Measurements from ENCODE around the gene LRP1B.

The LRP1B gene

DNA sequence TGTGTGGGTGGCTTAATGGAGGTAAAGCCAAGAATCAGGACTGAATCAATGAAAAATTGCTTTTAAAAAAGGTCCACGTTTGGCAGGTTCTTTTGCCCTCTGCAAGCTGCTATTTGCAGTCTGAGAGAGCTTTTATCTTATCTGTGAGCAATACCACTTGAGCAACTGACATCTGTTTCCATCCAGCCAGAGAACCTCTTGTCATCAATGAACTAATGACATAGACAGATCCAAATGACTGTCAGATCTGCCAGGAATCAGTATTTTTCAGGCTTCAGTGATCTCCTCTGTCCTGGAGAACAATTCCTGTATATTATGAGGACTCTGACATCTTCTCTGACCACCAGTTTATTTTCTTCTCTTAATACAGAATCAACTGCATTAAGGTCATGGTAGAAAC is 608.1 kb downstream of the LRP1B start:
- DNase-seq (ENCODE audit: low spot score) = no peak
- TF ChIP-seq CTCF (IDR thresholded peaks at IDR 0.05; ENCODE audit: extremely low read depth, missing control alignments) = no peak

DNA sequence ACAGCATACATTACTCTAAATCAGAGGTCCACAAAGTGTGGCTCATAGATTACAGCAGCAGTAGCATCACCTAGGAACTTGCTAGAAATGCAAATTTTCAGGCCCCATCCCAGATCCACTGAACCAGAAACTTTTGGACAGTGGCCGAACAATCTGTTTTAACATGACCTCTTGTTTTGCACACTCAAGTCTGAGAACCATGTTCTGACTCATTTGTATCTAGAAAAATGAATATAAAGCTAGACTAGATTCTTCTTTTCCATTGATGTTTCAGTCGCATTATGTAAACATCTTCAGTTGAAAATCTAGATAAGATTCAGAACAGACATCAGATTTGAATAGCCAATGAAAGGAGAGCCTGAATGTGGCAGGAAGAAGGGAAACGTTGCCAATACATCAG is 608.8 kb downstream of the LRP1B start:
- no peak for DNase-seq (ENCODE audit: low spot score)
- no peak for TF ChIP-seq CTCF (IDR thresholded peaks at IDR 0.05; ENCODE audit: extremely low read depth, missing control alignments)

DNA sequence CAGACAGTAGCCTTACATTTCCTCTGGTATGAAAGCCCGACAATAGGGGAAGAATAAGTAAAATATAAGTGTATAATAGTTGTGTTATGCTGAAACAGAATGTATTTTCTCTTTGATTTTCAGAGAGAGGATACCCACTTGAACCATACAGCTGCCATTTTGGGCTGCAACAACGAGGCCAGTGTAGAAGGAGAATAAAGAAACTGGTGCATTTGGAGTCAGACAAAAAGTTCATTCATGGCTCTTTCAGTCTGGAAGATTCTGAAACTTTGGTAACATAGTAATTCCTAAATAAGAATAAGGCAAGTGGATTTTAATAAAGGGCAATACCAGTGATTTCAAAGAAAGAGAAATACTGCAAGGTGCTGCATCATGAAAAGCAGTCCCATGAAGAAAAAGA is 610.9 kb downstream of the LRP1B start:
- DNase-seq (ENCODE audit: low spot score) = no peak
- TF ChIP-seq CTCF (IDR thresholded peaks at IDR 0.05; ENCODE audit: extremely low read depth, missing control alignments) = no peak

GRCh38 chr2:141517852-141518421 is 612.9 kb downstream of the LRP1B start:
- no peak for DNase-seq (ENCODE audit: low spot score)
- no peak for TF ChIP-seq CTCF (IDR thresholded peaks at IDR 0.05; ENCODE audit: extremely low read depth, missing control alignments)

GRCh38 chr2:141517180-141517851 is 613.5 kb downstream of the LRP1B start:
- no peak for TF ChIP-seq CTCF (IDR thresholded peaks at IDR 0.05; ENCODE audit: extremely low read depth, missing control alignments)
- DNase-seq (ENCODE audit: low spot score) = no peak

DNA sequence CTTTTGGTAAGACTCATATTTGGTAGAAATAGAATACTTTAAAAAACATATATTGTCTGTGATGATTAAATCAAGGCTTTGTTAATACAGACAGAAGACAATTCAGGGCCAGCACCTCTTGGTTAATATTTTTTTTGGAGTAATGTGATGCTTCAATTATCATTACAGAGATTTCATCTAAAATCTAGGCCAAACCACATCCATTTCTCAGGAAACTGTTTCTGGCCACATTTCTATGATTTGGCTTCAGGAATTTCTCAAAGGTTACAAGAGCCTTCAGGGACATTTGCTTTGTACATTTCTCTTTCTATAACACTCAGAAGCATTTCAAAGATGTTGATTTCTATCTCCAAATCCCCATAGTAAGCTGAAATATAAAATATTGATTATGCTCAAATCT is 614.9 kb downstream of the LRP1B start:
- DNase-seq (ENCODE audit: low spot score) = no peak
- no peak for TF ChIP-seq CTCF (IDR thresholded peaks at IDR 0.05; ENCODE audit: extremely low read depth, missing control alignments)

- DNase-seq (ENCODE audit: low spot score) = peak; percentile 21
- no peak for TF ChIP-seq CTCF (IDR thresholded peaks at IDR 0.05; ENCODE audit: extremely low read depth, missing control alignments)
These were observed 617.0 kb downstream of the LRP1B start for GRCh38 chr2:141513853-141514252.

Measured in GM20000 (cell line).